ENCODE results near the gene ALDH1A2.
A peak's percentile ranks its signal among the peaks of the same experiment; 100 is the strongest.

ALDH1A2 gene

GRCh38 chr15:58062983-58063382 lies 2.5 kb downstream of the ALDH1A2 start:
- TF ChIP-seq, protein P1, sequence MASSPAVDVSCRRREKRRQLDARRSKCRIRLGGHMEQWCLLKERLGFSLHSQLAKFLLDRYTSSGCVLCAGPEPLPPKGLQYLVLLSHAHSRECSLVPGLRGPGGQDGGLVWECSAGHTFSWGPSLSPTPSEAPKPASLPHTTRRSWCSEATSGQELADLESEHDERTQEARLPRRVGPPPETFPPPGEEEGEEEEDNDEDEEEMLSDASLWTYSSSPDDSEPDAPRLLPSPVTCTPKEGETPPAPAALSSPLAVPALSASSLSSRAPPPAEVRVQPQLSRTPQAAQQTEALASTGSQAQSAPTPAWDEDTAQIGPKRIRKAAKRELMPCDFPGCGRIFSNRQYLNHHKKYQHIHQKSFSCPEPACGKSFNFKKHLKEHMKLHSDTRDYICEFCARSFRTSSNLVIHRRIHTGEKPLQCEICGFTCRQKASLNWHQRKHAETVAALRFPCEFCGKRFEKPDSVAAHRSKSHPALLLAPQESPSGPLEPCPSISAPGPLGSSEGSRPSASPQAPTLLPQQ (tag by site-specific recombination; IDR thresholded peaks at IDR 0.05): peak; percentile 89
- TF ChIP-seq ZNF561 (tag by site-specific recombination; IDR thresholded peaks at IDR 0.05; ENCODE audit: borderline replicate concordance): no peak
- TF ChIP-seq ZNF169 (tag by site-specific recombination; IDR thresholded peaks at IDR 0.05): no peak
- TF ChIP-seq, protein P2, sequence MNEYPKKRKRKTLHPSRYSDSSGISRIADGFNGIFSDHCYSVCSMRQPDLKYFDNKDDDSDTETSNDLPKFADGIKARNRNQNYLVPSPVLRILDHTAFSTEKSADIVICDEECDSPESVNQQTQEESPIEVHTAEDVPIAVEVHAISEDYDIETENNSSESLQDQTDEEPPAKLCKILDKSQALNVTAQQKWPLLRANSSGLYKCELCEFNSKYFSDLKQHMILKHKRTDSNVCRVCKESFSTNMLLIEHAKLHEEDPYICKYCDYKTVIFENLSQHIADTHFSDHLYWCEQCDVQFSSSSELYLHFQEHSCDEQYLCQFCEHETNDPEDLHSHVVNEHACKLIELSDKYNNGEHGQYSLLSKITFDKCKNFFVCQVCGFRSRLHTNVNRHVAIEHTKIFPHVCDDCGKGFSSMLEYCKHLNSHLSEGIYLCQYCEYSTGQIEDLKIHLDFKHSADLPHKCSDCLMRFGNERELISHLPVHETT (tag by site-specific recombination; IDR thresholded peaks at IDR 0.05): no peak
- peak; percentile 79 for TF ChIP-seq ZFP69B (tag by site-specific recombination; IDR thresholded peaks at IDR 0.05)
- no peak for TF ChIP-seq ZNF530 (tag by site-specific recombination; IDR thresholded peaks at IDR 0.05; ENCODE audit: low read depth)
- no peak for TF ChIP-seq ZSCAN4 (tag by site-specific recombination; IDR thresholded peaks at IDR 0.05)
- no peak for TF ChIP-seq ZNF660 (tag by site-specific recombination; IDR thresholded peaks at IDR 0.05)
- TF ChIP-seq ZNF701 (tag by site-specific recombination; IDR thresholded peaks at IDR 0.05): no peak
- TF ChIP-seq, protein P3, sequence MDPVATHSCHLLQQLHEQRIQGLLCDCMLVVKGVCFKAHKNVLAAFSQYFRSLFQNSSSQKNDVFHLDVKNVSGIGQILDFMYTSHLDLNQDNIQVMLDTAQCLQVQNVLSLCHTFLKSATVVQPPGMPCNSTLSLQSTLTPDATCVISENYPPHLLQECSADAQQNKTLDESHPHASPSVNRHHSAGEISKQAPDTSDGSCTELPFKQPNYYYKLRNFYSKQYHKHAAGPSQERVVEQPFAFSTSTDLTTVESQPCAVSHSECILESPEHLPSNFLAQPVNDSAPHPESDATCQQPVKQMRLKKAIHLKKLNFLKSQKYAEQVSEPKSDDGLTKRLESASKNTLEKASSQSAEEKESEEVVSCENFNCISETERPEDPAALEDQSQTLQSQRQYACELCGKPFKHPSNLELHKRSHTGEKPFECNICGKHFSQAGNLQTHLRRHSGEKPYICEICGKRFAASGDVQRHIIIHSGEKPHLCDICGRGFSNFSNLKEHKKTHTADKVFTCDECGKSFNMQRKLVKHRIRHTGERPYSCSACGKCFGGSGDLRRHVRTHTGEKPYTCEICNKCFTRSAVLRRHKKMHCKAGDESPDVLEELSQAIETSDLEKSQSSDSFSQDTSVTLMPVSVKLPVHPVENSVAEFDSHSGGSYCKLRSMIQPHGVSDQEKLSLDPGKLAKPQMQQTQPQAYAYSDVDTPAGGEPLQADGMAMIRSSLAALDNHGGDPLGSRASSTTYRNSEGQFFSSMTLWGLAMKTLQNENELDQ (tag by site-specific recombination; IDR thresholded peaks at IDR 0.05; ENCODE audit: low read depth): no peak
- no peak for TF ChIP-seq ZNF138 (tag by site-specific recombination; IDR thresholded peaks at IDR 0.05; ENCODE audit: borderline replicate concordance)
- no peak for TF ChIP-seq ZNF768 (tag by site-specific recombination; IDR thresholded peaks at IDR 0.05)
- Histone ChIP-seq H3K4me1 (ENCODE audit: control insufficient read depth, insufficient read depth, low read length) (peaks cover 17% of the 10 kb centered on the region), H3K9me3 (ENCODE audit: control insufficient read depth, insufficient read depth, low read depth, low read length) (no peaks in the 10 kb centered on the region), H3K4me3 (ENCODE audit: low read depth, low read length) (no peak overlapping the region), H3K36me3 (ENCODE audit: control insufficient read depth in 2 of 2, insufficient read depth in 1 of 2, low read length in 2 of 2) (no peaks in the 10 kb centered on the region), H3K27ac (ENCODE audit: extremely low read depth, low read depth, low read length) (no peak overlapping the region)
- CTCF ChIA-PET: interaction anchor here (0.9 to 1.1 kb wide), 3 partner anchors 20 to 503 kb away, joined by 3 to 5 read pairs (median 5); no protein-coding TSS in a partner anchor
- POLR2A ChIA-PET: no interaction called here

DNA sequence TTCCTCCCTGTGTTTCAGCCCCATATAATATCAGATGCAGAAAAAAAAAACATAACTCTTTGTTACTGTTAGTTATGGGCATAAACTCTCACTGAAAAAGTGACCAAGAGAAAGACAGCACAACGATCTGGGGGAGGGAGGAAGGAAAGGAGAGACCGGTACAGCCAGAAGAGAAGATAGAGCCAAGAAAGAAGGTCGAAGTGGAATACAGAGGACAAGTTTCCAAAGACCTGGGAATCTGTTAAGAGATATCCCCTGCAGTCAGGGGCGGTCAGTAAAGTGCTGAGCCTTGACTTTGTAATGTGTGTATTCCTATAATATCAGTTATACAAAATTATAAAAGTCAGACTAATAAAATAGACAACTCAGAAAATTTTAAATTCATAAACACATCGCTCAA lies 3.3 kb downstream of the ALDH1A2 start:
- 0 out of 2 replicates have a peak, but pooled peaks have one; percentile 23 for TF ChIP-seq PRDM1 (tag by site-specific recombination; IDR thresholded peaks at IDR 0.05)
- TF ChIP-seq ZNF544 (tag by site-specific recombination; IDR thresholded peaks at IDR 0.05): no peak
- no peak for TF ChIP-seq GFI1B (tag by site-specific recombination; IDR thresholded peaks at IDR 0.05)
- TF ChIP-seq ZBTB48 (tag by site-specific recombination; IDR thresholded peaks at IDR 0.05): peak; percentile 63; the same call in 1 of the 2 replicates
- peak; percentile 32; the same call in 1 of the 2 replicates for TF ChIP-seq ZBTB20 (tag by site-specific recombination; IDR thresholded peaks at IDR 0.05)
- CTCF ChIA-PET: no interaction called here
- Histone ChIP-seq H3K27ac (ENCODE audit: extremely low read depth, low read depth, low read length) (no peak overlapping the region), H3K36me3 (ENCODE audit: control insufficient read depth in 2 of 2, insufficient read depth in 1 of 2, low read length in 2 of 2) (no peaks in the 10 kb centered on the region), H3K4me1 (ENCODE audit: control insufficient read depth, insufficient read depth, low read length) (peaks cover 19% of the 10 kb centered on the region), H3K9me3 (ENCODE audit: control insufficient read depth, insufficient read depth, low read depth, low read length) (no peaks in the 10 kb centered on the region), H3K4me3 (ENCODE audit: low read depth, low read length) (no peak overlapping the region)
- POLR2A ChIA-PET: no interaction called here
